ENCODE results near the gene UPK3BL1.
"Not testable (repeated sequence)": the region's sequence is repeated elsewhere in the genome, so short reads cannot be mapped to it uniquely, and the experiment has no call there.

The UPK3BL1 gene

DNA sequence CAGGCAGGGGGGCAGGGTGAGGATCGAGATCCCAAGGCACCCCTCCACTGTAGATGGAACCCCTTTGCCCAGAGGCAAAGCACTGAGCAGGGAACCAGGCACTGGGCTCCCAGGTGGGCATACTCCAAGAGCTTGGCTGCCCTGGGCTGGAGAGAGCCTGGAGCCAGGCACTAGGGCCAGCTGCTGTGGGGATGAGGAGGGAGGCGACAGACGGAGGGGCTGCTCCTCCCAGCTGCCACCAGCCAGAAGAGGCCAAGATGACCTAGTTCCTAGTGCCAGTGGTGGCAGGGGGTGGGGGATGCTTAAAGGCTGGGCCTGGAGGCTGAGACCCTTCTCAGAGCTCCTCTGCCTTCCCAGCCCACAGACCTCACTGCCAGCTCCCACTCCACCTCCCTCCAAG is 27.7 kb downstream of the UPK3BL1 start:
- not testable (repeated sequence) for H3K36me3 ChIP-seq (ENCODE audit: control insufficient read depth, insufficient read depth, low read length); H3K9ac ChIP-seq (ENCODE audit: low read length); H3K27me3 ChIP-seq (ENCODE audit: control insufficient read depth, insufficient read depth, low read length); H3K27ac ChIP-seq (ENCODE audit: low read depth, low read length); H3K4me3 ChIP-seq (ENCODE audit: low read length); H3K4me1 ChIP-seq (ENCODE audit: control insufficient read depth, insufficient read depth, low read length)

DNA sequence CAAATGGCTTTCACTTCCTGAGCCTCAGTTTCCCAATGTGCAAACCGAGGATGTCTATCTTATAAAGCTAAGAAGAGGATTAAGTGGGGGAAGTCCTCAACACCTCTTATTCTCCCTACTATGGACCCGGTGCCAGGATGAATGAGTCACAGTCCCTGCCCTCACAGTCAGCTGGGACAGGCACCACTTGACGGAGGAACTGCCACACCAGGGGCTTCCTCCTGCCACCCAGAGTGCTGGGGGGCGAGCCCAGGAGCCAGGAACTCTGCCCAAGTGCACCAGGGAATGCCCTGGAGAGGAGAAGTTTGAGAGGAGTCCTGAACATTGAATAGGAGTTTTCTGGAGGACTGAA is 28.3 kb downstream of the UPK3BL1 start:
- not testable (repeated sequence) for H3K9ac ChIP-seq (ENCODE audit: low read length); H3K27me3 ChIP-seq (ENCODE audit: control insufficient read depth, insufficient read depth, low read length); H3K4me1 ChIP-seq (ENCODE audit: control insufficient read depth, insufficient read depth, low read length); H3K36me3 ChIP-seq (ENCODE audit: control insufficient read depth, insufficient read depth, low read length); H3K4me3 ChIP-seq (ENCODE audit: low read length); H3K27ac ChIP-seq (ENCODE audit: low read depth, low read length)

DNA sequence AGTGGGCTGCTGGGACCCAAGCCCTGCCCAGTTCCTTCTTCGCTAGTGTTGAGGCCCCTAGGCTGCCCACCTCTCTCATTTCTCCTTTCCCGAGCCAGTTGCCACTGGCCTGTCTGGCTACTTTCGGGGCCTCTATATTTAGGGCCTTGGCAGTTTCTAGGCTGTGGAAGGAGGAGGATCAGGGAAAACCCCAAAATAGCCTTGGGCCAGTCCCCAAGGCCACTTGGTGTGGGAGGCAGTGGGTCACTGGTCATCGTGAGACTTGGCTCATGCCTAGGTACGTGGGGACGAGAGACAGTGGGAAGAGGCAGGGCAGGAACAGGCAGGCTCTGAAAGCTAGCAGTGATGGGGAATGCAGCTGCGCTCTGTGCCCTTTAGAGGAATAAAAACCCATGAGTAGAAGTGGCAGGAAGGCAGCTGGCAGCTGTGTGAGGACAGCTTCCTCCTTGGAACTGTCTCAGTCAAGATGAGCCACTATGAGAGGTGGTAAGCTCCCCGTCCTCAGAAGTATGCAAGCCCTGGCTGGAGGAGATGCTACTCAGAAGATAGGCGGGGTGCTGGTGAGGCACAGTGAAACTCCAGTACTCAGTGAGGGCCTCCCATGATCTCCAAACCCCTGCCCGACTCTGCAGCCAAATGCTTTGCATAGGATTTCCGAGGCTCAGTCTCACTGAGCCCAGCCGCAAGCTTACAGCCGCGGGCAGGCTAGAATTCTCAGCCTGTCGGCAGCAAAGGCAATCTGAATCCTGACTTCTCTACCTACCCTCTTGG is 28.8 kb downstream of the UPK3BL1 start:
- H3K9ac ChIP-seq (ENCODE audit: low read length); H3K27me3 ChIP-seq (ENCODE audit: control insufficient read depth, insufficient read depth, low read length); H3K4me1 ChIP-seq (ENCODE audit: control insufficient read depth, insufficient read depth, low read length); H3K36me3 ChIP-seq (ENCODE audit: control insufficient read depth, insufficient read depth, low read length); H3K4me3 ChIP-seq (ENCODE audit: low read length): not testable (repeated sequence)
- H3K27ac ChIP-seq (ENCODE audit: low read depth, low read length) = peak overlapping the region; percentile 55

- H3K27me3 ChIP-seq (ENCODE audit: control insufficient read depth, insufficient read depth, low read length); H3K9ac ChIP-seq (ENCODE audit: low read length); H3K36me3 ChIP-seq (ENCODE audit: control insufficient read depth, insufficient read depth, low read length); H3K4me1 ChIP-seq (ENCODE audit: control insufficient read depth, insufficient read depth, low read length): not testable (repeated sequence)
- Histone ChIP-seq H3K4me3 (ENCODE audit: low read length) (peak overlapping the region; percentile 47), H3K27ac (ENCODE audit: low read depth, low read length) (peak overlapping the region; percentile 69)
These were observed 30.8 kb downstream of the UPK3BL1 start for GRCh38 chr7:102611675-102612325.

GRCh38 chr7:102611013-102611674 is 31.4 kb downstream of the UPK3BL1 start:
- not testable (repeated sequence) for H3K4me1 ChIP-seq (ENCODE audit: control insufficient read depth, insufficient read depth, low read length); H3K27ac ChIP-seq (ENCODE audit: low read depth, low read length); H3K27me3 ChIP-seq (ENCODE audit: control insufficient read depth, insufficient read depth, low read length); H3K36me3 ChIP-seq (ENCODE audit: control insufficient read depth, insufficient read depth, low read length); H3K9ac ChIP-seq (ENCODE audit: low read length); H3K4me3 ChIP-seq (ENCODE audit: low read length)

DNA sequence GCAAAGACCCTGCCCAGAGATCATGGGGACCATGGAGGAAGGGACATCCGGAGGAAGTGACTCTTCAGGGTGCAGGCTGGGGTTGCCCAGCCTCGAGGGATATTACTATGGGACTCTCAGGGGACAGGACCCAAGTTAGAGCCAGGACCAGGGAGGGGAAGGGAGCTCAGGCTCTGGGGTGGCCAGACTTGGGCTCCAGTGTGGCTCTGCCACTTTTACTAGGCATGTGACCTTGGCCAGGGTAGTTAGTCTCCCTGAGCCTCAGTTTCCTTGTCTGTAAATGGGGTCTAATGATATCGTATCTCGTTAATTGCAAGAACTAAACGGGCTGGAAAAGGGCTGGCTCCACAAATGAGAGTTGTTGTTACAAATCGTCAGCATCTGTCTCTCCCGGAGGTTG is 32.1 kb downstream of the UPK3BL1 start:
- not testable (repeated sequence) for H3K9ac ChIP-seq (ENCODE audit: low read length); H3K27ac ChIP-seq (ENCODE audit: low read depth, low read length); H3K4me3 ChIP-seq (ENCODE audit: low read length); H3K27me3 ChIP-seq (ENCODE audit: control insufficient read depth, insufficient read depth, low read length); H3K36me3 ChIP-seq (ENCODE audit: control insufficient read depth, insufficient read depth, low read length); H3K4me1 ChIP-seq (ENCODE audit: control insufficient read depth, insufficient read depth, low read length)

- H3K9ac ChIP-seq (ENCODE audit: low read length); H3K4me3 ChIP-seq (ENCODE audit: low read length); H3K36me3 ChIP-seq (ENCODE audit: control insufficient read depth, insufficient read depth, low read length): not testable (repeated sequence)
These were observed 32.9 kb downstream of the UPK3BL1 start for GRCh38 chr7:102609734-102610133.

GRCh38 chr7:102606848-102607247 is 35.7 kb downstream of the UPK3BL1 start:
- H3K27ac ChIP-seq (ENCODE audit: low read depth, low read length); H3K9ac ChIP-seq (ENCODE audit: low read length); H3K4me1 ChIP-seq (ENCODE audit: control insufficient read depth, insufficient read depth, low read length); H3K36me3 ChIP-seq (ENCODE audit: control insufficient read depth, insufficient read depth, low read length); H3K4me3 ChIP-seq (ENCODE audit: low read length); H3K27me3 ChIP-seq (ENCODE audit: control insufficient read depth, insufficient read depth, low read length): not testable (repeated sequence)

More at GRCh38 chr7:102609734-102610133, 32.9 kb downstream of the UPK3BL1 start:
- H3K27me3 ChIP-seq (ENCODE audit: control insufficient read depth, insufficient read depth, low read length); H3K4me1 ChIP-seq (ENCODE audit: control insufficient read depth, insufficient read depth, low read length); H3K27ac ChIP-seq (ENCODE audit: low read depth, low read length): not testable (repeated sequence)

DNA sequence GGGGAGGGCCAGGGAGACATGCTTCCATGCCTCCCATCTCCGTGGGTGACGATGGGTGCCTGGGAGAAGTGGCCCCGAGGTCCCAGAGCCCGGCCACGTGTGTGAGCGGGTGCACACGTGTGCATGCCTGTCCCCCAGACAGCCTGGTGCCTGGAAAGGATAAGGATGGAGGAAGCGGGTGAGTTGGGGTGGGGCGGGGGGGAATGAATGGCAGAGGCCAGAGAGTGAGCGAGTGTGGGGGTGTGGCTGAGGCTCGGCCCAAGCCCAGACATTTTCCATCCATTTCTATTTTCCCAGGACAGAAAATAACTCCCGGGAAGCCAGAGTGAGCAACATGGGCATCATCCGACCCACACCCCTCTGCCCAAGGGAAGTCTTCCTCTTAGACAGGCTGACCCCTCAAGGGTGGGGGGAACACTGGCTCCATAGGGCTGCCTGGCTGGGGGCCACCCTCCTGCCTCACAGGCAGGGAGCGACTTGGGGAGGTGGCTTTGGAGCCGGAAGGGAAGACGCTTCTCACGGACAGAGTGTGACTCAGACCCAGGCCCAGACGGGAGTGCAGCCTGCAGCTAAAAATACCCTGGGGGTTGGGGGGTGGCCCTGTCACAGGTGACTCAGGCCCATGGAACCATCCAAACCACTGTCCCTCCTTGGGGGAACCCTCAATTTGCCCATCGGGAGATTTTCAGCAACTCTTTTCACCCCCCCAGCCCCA is 38.0 kb downstream of the UPK3BL1 start:
- H3K36me3 ChIP-seq (ENCODE audit: control insufficient read depth, insufficient read depth, low read length); H3K27me3 ChIP-seq (ENCODE audit: control insufficient read depth, insufficient read depth, low read length); H3K4me1 ChIP-seq (ENCODE audit: control insufficient read depth, insufficient read depth, low read length); H3K9ac ChIP-seq (ENCODE audit: low read length); H3K27ac ChIP-seq (ENCODE audit: low read depth, low read length); H3K4me3 ChIP-seq (ENCODE audit: low read length): not testable (repeated sequence)

GRCh38 chr7:102602317-102602716 is 40.3 kb downstream of the UPK3BL1 start:
- not testable (repeated sequence) for H3K4me1 ChIP-seq (ENCODE audit: control insufficient read depth, insufficient read depth, low read length); H3K27me3 ChIP-seq (ENCODE audit: control insufficient read depth, insufficient read depth, low read length); H3K36me3 ChIP-seq (ENCODE audit: control insufficient read depth, insufficient read depth, low read length); H3K9ac ChIP-seq (ENCODE audit: low read length); H3K4me3 ChIP-seq (ENCODE audit: low read length); H3K27ac ChIP-seq (ENCODE audit: low read depth, low read length)

GRCh38 chr7:102599699-102600098 is 42.9 kb downstream of the UPK3BL1 start:
- not testable (repeated sequence) for H3K9ac ChIP-seq (ENCODE audit: low read length); H3K4me1 ChIP-seq (ENCODE audit: control insufficient read depth, insufficient read depth, low read length); H3K4me3 ChIP-seq (ENCODE audit: low read length); H3K36me3 ChIP-seq (ENCODE audit: control insufficient read depth, insufficient read depth, low read length); H3K27me3 ChIP-seq (ENCODE audit: control insufficient read depth, insufficient read depth, low read length); H3K27ac ChIP-seq (ENCODE audit: low read depth, low read length)

DNA sequence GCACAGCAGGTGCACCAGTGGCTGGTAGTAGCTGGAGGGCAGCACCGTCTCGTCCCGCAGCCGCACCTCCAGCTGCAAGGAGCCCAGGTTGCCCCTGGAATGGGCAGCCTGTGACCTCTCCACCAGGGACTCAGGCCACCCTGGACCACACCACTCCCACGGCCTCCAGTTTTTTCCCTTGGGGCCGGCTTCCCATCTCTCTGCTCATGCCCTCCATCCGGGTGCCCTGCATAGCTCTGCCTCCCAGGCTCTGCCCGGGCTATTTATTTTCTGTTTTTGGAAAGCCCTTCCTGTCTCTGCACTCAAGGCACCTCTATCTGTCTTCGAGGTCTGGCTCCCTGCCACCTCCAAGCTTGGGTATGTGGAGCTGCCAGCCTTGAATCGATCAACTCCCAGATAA is 46.6 kb downstream of the UPK3BL1 start:
- not testable (repeated sequence) for H3K27ac ChIP-seq (ENCODE audit: low read depth, low read length); H3K9ac ChIP-seq (ENCODE audit: low read length); H3K27me3 ChIP-seq (ENCODE audit: control insufficient read depth, insufficient read depth, low read length); H3K36me3 ChIP-seq (ENCODE audit: control insufficient read depth, insufficient read depth, low read length); H3K4me3 ChIP-seq (ENCODE audit: low read length); H3K4me1 ChIP-seq (ENCODE audit: control insufficient read depth, insufficient read depth, low read length)
